DMS153 treated with DMSO at 0.1 percent for 48 hours (cell line): ENCODE results near the gene ZFYVE28.

Source experiments
- DNase-seq: peaks from one replicate; lab custom pipeline; 2025; ENCODE audit not compliant: unreplicated experiment; lab: John Stamatoyannopoulos, UW

The ZFYVE28 gene

DNA sequence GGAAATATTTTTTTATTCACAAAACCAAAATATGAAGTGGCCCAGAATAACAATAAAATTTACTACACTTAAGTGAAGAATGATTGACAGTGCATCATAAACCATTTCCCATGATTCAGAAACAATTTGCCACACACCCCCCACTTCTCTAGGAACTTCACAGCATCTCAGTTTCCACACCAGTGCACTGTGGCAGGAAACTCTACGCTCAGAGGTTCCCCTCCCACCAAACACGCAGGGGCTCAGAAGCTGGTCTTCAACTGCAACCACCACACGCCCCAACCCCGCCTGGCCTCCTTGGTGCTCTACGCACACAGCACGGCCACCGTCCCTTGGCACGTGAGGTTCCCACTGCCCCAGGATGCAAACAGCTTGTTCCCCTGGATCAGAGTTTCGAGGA is 63.7 kb downstream of the ZFYVE28 start:
- no peak for DNase-seq

DNA sequence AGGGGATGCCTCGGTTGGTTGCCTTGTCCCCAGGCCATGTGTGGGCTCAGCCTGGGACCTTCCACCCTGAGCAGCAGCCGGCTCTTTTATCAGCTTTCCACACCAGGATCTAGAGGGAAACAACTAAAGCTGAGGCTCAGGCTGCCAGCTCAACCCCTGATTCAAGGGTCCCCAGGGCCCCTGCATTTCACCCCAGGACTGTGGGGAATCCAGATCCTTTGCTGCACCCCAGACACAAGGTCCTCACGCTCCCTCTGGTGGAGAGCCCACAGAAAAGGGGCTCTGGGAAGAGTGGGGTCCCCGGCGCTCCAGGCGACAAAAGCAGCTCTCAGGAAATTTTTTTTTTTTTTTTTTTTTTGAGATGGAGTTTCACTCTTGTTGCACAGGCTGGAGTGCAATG is 64.3 kb downstream of the ZFYVE28 start:
- DNase-seq = no peak

DNA sequence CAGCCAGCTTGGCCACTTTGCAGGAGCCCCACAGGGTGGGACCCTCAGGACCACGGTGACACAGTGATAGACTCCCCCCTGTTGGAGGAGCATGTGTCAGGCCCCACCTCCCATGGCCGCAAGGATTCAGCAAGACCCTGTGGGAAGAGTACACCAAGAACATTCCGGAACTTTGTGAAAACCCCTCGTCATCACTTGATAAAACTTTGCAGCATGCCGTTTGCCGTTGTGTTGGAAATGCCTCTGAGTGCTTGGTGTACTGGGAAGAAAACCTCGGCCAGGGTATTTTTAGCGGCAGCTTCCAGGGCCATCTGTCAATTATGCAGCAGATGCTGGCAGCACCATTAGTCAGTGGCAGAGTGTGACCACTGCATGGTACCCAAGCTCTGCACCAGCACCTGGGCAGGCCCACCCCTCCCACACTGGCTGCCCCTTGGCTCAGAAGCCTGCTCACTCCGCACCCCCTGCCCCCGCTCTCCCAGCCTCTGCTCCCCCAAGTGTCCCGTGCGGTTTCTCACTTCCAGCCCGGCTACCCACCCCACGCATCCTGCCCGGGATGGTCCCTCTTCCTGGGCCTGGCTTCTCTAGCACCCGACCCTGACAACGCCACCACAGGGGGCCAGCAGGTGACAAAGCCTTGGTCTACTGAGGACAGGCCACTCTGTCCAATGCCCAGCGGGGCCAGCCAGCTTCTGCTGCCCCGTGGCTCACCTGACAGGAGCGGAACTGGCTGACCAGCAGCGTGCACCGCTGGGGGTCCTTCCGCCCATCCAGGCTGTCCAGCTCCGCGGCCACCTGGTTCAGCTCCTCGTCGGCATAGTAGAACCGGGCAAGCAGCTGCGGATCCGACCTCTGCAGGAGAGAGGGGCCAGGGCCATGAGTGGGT is 65.0 kb downstream of the ZFYVE28 start:
- DNase-seq = no peak

DNA sequence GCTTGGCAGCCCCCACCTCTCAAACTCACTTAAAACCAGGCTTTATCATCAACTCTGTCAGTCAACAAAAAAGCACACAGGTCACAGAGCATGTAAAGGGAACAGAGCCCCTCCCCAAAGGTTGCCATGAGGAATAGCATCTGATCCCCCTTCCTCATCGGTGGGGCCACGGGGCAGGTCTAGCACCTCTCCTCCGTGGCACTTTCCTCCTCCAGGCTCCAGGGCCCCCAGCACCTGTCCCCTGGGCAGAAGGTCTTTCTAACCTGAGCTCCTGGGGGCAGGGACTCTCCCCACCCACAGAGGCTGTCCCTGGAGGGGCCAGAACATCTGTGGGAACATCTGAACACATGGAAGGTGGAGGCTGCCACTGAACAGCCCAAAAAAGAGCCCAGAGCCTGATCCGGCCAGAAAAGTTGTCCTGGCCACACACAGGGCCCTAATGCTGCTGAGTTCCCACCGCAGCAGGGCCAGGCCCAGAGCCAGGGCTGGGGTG is 65.7 kb downstream of the ZFYVE28 start:
- DNase-seq = no peak

GRCh38 chr4:2352171-2352570 is 66.3 kb downstream of the ZFYVE28 start:
- no peak for DNase-seq

DNA sequence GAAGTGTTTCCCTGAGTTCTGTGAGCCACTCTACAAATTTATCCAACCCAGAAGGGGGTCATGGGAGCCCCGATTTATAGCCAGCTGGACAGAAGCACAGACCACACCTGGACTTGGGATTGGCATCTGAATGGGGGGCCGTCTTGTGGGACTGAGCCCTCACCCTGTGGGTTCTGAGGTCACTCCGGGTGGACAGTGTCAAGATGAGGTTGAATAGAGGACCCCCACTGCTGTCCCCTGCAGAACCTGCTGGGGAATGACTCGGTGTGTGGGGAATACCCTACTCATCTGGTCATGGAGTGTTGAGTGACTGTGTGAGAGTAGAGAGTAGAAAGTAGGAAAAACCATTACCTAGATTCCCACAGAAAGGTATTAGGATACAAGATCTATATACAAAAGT is 67.5 kb downstream of the ZFYVE28 start:
- no peak for DNase-seq

- DNase-seq = no peak
Observed at GRCh38 chr4:2348786-2349185, 69.7 kb downstream of the ZFYVE28 start.

- DNase-seq = no peak
Observed at GRCh38 chr4:2347190-2347589, 71.3 kb downstream of the ZFYVE28 start.

GRCh38 chr4:2343476-2343875 is 75.0 kb downstream of the ZFYVE28 start:
- no peak for DNase-seq

GRCh38 chr4:2341911-2342652 is 76.4 kb downstream of the ZFYVE28 start:
- no peak for DNase-seq

DNA sequence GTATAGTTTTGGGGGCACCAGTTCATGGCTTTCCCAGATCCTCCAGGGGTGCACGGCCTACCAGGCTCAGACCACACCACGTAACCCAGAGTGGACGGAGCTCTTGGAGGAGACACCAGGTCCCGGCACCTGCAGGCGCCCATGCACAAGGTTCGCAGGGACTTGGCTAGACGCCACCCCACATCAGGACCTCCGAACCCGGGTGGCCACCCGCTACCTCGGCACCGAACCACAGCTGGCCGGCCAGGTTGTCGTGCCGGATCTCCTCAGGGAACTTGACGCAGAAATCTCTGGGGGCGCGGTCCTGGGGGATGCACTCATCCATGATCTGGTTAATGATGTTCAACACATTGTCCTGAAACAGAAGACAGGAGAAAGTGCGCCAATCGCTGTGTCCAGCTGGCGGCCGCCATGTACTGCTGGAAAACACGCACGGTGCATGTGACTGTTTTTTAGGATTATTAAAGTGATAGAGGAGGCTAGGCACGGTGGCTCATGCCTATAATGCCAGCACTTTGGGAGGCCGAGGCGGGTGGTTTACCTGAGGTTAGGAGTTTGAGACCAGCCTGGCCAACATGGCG is 77.1 kb downstream of the ZFYVE28 start:
- no peak for DNase-seq

DNA sequence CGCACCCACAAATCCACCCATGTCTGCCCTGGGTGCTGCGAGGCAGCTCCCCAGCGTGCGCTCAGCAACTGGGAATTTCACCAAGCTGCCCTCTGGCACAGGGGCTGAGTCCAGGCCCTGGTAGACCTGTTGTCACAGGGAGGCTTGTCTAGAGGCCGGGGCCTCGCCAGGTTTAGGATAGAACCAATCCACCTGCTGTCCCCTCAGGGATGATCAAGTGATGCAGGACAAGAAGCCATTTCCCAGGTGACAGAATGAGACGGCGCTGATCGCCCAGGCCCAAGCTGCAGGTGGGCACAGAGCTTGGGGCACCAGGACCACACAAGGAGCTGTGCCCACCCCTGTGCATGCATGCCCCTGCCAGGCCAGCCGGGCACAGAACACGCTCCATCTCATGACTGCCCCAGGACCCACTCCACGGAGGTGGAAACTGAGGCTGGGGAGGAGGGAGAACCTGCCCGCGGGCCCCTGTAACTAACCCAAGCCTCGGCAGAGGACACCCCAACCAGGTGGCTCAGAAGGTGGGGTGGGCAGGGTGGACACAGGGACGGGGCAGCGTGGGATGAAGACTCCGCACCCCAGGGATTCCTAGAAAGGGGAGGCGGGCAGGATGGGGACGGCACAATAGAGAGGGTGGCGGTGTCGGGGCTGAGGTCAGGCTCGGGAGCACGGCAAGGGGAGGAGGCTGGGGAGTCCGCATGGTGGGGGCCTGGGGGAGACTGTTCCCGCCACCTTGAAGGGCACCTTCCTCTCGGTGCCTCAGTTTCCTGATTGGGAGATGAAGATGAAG is 78.0 kb downstream of the ZFYVE28 start:
- DNase-seq = no peak

DNA sequence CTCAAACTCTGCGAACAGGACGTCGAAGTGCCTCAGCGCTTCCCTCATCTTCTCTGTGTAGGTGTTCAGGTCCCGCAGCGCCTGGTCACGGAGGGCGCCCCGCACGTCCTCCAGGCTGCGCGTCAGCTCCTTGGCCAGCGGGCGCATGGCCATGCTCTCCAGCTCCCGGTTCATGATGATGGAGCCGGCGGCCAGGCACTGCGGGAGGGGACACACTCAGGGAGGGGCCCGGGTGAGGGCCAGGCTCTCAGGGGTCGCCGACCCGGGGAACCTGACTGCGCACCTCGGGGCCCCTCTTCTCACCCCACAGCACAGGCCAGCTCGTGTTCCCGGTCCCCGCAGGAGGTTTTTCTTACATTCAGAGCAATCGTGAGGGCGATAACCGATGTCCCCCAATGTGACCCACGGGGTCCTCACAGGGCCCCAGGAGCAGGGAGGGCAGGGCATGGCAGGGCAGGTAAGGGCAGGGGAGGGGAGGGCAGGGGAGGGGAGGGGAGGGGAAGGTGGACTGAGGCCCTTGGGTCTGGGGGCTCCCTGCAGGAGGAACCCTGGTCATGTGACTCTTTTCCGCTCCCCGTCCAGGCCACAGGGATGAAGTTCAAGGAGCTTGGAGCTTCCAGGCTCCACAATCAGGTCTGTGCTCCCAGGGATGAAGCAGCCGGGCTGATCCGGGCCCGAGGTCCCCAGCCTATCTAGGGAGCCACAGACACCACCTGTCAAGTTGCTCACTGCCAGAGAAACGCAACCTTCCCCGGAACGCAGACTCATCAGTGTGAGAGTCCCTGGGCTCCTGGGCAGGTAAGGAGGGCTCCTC is 78.8 kb downstream of the ZFYVE28 start:
- DNase-seq = no peak

DNA sequence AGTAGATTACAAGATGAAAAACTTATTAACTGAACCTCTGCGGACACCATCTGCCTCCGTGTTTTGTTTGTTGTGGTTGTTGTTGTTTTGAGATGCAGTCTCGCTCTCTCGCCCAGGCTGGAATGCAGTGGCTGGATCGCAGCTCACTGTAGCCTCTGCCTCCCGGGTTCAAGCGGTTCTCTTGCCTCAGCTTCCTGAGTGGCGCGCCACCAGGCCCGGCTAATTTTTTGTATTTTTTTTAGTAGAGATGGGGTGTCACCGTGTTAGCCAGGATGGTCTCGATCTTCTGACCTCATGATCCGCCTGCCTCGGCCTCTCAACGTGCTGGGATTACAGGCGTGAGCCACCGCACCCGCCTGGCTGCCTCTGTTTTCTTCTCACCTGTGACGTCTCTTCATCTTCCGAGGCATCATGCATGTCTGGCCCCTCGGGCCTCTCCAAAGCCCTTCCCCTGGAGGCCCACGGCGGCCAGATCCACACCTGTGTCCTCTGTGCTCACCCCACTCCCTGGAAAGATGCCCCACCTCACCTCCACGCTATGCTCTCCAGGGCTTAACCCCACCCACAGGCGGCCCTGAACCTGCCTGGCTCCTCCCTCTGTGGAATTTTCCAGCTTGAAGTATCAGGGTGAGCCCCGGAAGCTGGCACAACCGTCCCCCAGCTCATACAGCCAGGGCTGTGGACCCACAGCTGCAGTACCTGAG is 79.5 kb downstream of the ZFYVE28 start:
- no peak for DNase-seq

DNA sequence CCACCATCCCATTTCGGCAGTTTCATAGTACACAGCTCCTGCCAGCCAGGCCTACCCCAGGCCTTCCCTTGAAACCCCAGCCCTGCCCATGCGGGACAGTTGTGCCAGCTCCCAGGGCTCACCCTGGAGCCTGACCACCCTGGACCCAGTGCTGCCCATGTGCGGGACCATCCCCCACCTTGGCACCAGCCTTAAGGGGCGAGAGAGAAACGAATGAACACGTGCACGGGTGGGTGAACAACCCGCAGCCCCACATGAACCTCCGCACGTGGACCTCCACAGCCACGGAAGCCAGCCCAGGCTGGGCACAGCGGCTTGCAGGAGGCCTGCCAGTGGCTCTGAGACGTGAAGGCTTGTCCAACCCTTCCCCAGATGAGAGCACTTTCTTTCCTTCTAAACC is 80.5 kb downstream of the ZFYVE28 start:
- DNase-seq = no peak

GRCh38 chr4:2337131-2337723 is 81.2 kb downstream of the ZFYVE28 start:
- DNase-seq = no peak

GRCh38 chr4:2336659-2337058 is 81.8 kb downstream of the ZFYVE28 start:
- DNase-seq = no peak

DNA sequence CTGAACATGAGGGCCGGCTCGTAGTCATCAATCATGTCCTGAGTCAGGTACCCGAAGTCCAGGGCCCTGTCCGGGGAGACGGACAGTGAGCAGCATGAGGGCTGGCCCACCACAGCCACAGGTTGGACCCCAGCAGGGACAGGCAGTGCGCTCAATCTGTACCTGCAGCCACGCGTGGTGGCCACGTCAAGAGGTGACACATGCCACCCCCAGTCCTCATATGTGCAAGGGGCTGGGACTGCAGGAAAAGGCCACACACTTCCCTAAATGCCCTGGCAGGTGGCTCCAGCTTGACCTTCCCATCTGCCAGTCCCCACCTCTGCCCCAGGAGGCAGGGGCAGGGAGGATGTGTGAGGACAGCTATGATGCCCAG is 82.7 kb downstream of the ZFYVE28 start:
- no peak for DNase-seq
